Caco-2 (cell line): ENCODE measurements around the gene EXOC1L. TPM values are rescaled to one million over a fixed set of nuclear protein-coding genes. Genes with fewer than 3 reads are reported as not detected.

Experiments
- Bru-seq: library from RNA; stranded (reverse); fragments of 400-500 nt; gene quantifications from one replicate; lab custom pipeline; 2021; lab: Mats Ljungman, UMichigan
- BruChase-seq, 2 experiments: library from RNA; stranded (reverse); fragments of 400-500 nt; gene quantifications; one replicate each; lab custom pipeline; 2021; lab: Mats Ljungman, UMichigan
- BruUV-seq: library from RNA; stranded (reverse); fragments of 400-500 nt; replicated peaks from 2 replicates; lab custom pipeline; 2021; lab: Mats Ljungman, UMichigan
- CTCF ChIA-PET: fragments of 300-600 bp; sonication (Branson Sonifier 250); formaldehyde crosslinking; loops from one replicate; lab custom pipeline; 2022; ENCODE audit warnings: antibody characterized with exemption; lab: Charles Lee
- POLR2A ChIA-PET: fragments of 300-600 bp; sonication (Branson Sonifier 250); formaldehyde crosslinking; loops from one replicate; lab custom pipeline; 2022; ENCODE audit warnings: antibody characterized with exemption; lab: Charles Lee
- DNase-seq, 2 experiments: peaks; one replicate each; pipeline versions ENCODE4 v3.0.0 to v3.0.0-alpha.2; 2020 to 2022
- H3K27me3 ChIP-seq: replicated peaks from 2 replicates; pipeline ENCODE4 v1.6.0; 2011; ENCODE audit warnings: low read length; ENCODE audit not compliant: control insufficient read depth, insufficient read depth
- H3K36me3 ChIP-seq: 2 replicates; pipeline ENCODE4 v1.5.1; 2011; ENCODE audit warnings: low read length; ENCODE audit not compliant: control insufficient read depth, insufficient read depth
- H3K4me1 ChIP-seq: fragments of 250-450 bp; sonication (Bioruptor Pico); 2 replicates; pipeline ENCODE4 v1.5.1; 2020; ENCODE audit warnings: mild to moderate bottlenecking
- H3K4me3 ChIP-seq: 2 replicates; pipeline ENCODE4 v1.5.1; 2011; ENCODE audit warnings: low read depth, mild to moderate bottlenecking, control low read depth, low read length
- H3K9me3 ChIP-seq: fragments of 250-450 bp; sonication (Bioruptor Pico); 2 replicates; pipeline ENCODE4 v1.5.1; 2020; ENCODE audit warnings: mild to moderate bottlenecking, moderate library complexity
- H3K27ac Mint-ChIP-seq: one replicate; pipeline ENCODE4 v1.8.0; 2022; ENCODE audit warnings: mixed read lengths; ENCODE audit not compliant: unreplicated experiment
- H3K27me3 Mint-ChIP-seq: one replicate; pipeline ENCODE4 v1.8.0; 2022; ENCODE audit warnings: mixed read lengths; ENCODE audit not compliant: insufficient read depth, unreplicated experiment
- H3K36me3 Mint-ChIP-seq: one replicate; pipeline ENCODE4 v1.8.0; 2022; ENCODE audit warnings: mild to moderate bottlenecking, mixed read lengths; ENCODE audit not compliant: insufficient read depth, unreplicated experiment
- H3K4me1 Mint-ChIP-seq: one replicate; pipeline ENCODE4 v1.8.0; 2022; ENCODE audit warnings: low read depth, mixed read lengths; ENCODE audit not compliant: unreplicated experiment
- H3K4me3 Mint-ChIP-seq: one replicate; pipeline ENCODE4 v1.8.0; 2022; ENCODE audit warnings: mild to moderate bottlenecking, moderate library complexity, mixed read lengths; ENCODE audit not compliant: unreplicated experiment
- H3K9me3 Mint-ChIP-seq: one replicate; pipeline ENCODE4 v1.8.0; 2022; ENCODE audit warnings: mixed read lengths; ENCODE audit not compliant: unreplicated experiment
- intact Hi-C: fragments of 100-400 bp; cut with micrococcal nuclease; formaldehyde crosslinking; loops from one replicate; pipeline ENCODE4 v1.10.0; 2022; ENCODE audit not compliant: unreplicated experiment
- long read RNA-seq: library from polyadenylated mRNA; stranded (forward); transcript quantifications from one replicate; pipeline ENCODE4 v2.0.0, GENCODE V29; 2022
- total RNA-seq: library from RNA; stranded (reverse); gene quantifications from 2 replicates; pipeline ENCODE4 v1.2.3, GENCODE V29; 2022
- TF ChIP-seq, protein P1 (sequence below), 2 experiments: fragments of 200-600 bp in 1 of 2; IDR thresholded peaks; 1 replicate in 1 of 2; 2 replicates in 1 of 2; pipeline versions ENCODE4 v1.5.1 to v1.8.0; 2011 to 2022; ENCODE audit warnings: antibody characterized with exemption in 1 of 2, control low read depth in 1 of 2, inconsistent platforms in 1 of 2, low read depth in 1 of 2, low read length in 1 of 2, mild to moderate bottlenecking in 1 of 2, moderate library complexity in 1 of 2; ENCODE audit not compliant: insufficient read depth in 1 of 2, severe bottlenecking in 1 of 2, unreplicated experiment in 1 of 2

Gene EXOC1L, protein sequence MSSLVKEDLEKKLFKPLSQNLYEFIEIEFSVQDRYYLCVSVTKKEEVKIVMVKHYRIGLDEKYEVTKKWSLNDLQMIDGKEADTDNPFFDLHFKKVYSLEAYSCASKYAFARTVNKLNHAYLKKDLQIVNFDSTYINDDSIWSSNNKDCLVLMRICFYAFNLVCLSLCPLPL
- total RNA-seq = not detected in 2 replicates
- Bru-seq, nascent RNA = not detected
- not detected for BruChase-seq, experiment 1, labeled RNA remaining after a 2-hour chase
- BruChase-seq, experiment 2, labeled RNA remaining after a 6-hour chase = not detected
- long read RNA-seq = 0 reads

DNA sequence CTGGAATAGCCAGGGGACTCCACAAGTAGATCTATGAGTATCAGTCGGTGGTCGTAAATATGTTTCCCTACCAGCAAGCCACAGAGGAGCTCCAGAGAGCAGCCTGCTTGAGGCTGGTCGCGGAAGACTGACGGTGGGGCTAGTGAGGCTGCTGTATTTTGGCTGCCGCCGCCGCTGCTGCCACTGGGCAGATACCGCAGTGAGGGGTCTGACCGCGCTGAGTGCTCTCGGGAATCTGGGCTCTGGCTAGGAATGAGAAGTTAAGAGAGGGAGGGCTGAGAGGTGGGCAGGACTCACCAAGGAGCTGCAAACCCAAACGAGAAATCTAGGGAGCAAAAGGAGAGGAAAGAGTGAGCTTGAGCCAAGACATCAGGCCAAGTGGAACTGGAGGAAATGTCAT lies at the start of gene EXOC1L:
EXOC1L (plus strand) TSS at position 157 of the 400 bp plus-strand sequence; CDS start at position 394, 237 bp downstream.
- Histone ChIP-seq H3K27me3 (no peaks in the 10 kb centered on the region), H3K4me3 (no peak within 1 kb of the TSS), H3K9me3 (no peaks in the 10 kb centered on the region), H3K36me3 (no peaks in the 10 kb centered on the region), H3K4me1 (no peaks in the 10 kb centered on the region)
- no TSS peak for BruUV-seq
- peaks cover 5% of the 10 kb centered on the region for H3K27me3 Mint-ChIP-seq
- no peak for DNase-seq
- no peaks in the 10 kb centered on the region for H3K4me1 Mint-ChIP-seq
- no peaks in the 10 kb centered on the region for H3K36me3 Mint-ChIP-seq
- no peaks in the 10 kb centered on the region for H3K9me3 Mint-ChIP-seq
- ChIA-PET CTCF (no interaction called here), POLR2A (no interaction called here)
- H3K27ac Mint-ChIP-seq = no peak within 1 kb of the TSS
- no peak within 1 kb of the TSS for H3K4me3 Mint-ChIP-seq
- TF ChIP-seq, protein P1, sequence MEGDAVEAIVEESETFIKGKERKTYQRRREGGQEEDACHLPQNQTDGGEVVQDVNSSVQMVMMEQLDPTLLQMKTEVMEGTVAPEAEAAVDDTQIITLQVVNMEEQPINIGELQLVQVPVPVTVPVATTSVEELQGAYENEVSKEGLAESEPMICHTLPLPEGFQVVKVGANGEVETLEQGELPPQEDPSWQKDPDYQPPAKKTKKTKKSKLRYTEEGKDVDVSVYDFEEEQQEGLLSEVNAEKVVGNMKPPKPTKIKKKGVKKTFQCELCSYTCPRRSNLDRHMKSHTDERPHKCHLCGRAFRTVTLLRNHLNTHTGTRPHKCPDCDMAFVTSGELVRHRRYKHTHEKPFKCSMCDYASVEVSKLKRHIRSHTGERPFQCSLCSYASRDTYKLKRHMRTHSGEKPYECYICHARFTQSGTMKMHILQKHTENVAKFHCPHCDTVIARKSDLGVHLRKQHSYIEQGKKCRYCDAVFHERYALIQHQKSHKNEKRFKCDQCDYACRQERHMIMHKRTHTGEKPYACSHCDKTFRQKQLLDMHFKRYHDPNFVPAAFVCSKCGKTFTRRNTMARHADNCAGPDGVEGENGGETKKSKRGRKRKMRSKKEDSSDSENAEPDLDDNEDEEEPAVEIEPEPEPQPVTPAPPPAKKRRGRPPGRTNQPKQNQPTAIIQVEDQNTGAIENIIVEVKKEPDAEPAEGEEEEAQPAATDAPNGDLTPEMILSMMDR (IDR thresholded peaks at IDR 0.05; ENCODE audit: insufficient read depth in 1 of 2, low read depth in 1 of 2, low read length in 1 of 2, severe bottlenecking in 1 of 2, unreplicated experiment in 1 of 2) = no peak
- intact Hi-C loops = no loop called here

GRCh38 chr4:55770662-55771061 lies 48.9 kb upstream of the EXOC1L start:
- peaks cover 14% of the 10 kb centered on the region for H3K27me3 Mint-ChIP-seq
- CTCF ChIA-PET = no interaction called here

DNA sequence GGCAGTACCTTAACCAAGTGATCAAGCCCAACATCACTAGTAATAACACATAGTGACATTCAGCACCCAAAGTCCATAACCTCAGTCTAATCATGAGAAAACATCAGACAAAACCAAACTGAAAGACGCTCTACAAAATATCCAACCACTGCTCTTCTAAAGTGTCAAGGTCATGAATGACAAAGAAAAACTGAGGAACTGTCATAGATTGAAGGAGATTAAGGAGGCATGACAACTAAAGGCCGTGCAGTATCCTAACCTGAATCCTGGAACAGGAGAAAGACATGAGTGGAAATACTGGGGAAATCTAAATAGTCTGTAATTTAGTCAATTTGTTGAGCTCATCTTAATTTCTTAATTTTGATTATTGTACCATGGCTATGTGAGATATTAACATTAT lies 38.2 kb upstream of the EXOC1L start:
- H3K27me3 Mint-ChIP-seq = peaks cover 3% of the 10 kb centered on the region
- intact Hi-C loops = no loop called here
- H3K4me3 ChIP-seq = no peak overlapping the region
- no peak for DNase-seq
- no peak overlapping the region for H3K4me3 Mint-ChIP-seq
- TF ChIP-seq, protein P1 (IDR thresholded peaks at IDR 0.05; ENCODE audit: insufficient read depth in 1 of 2, low read depth in 1 of 2, low read length in 1 of 2, severe bottlenecking in 1 of 2, unreplicated experiment in 1 of 2) = no peak
- POLR2A ChIA-PET = no interaction called here
- no peaks in the 10 kb centered on the region for H3K4me1 Mint-ChIP-seq
- H3K36me3 ChIP-seq = no peaks in the 10 kb centered on the region
- H3K27ac Mint-ChIP-seq = no peak overlapping the region
- H3K9me3 Mint-ChIP-seq = peaks cover 8% of the 10 kb centered on the region
- H3K4me1 ChIP-seq = no peaks in the 10 kb centered on the region
- H3K9me3 ChIP-seq = no peaks in the 10 kb centered on the region
- H3K36me3 Mint-ChIP-seq = no peaks in the 10 kb centered on the region
- BruUV-seq = no TSS peak
- CTCF ChIA-PET = no interaction called here
- H3K27me3 ChIP-seq = no peaks in the 10 kb centered on the region

More at GRCh38 chr4:55770662-55771061, 48.9 kb upstream of the EXOC1L start:
- Histone ChIP-seq H3K9me3 (no peaks in the 10 kb centered on the region), H3K4me3 (no peak overlapping the region), H3K27me3 (no peaks in the 10 kb centered on the region), H3K4me1 (peaks cover 6% of the 10 kb centered on the region; the same call in 1 of the 2 replicates), H3K36me3 (no peaks in the 10 kb centered on the region)
- TF ChIP-seq, protein P1 (IDR thresholded peaks at IDR 0.05; ENCODE audit: insufficient read depth in 1 of 2, low read depth in 1 of 2, low read length in 1 of 2, severe bottlenecking in 1 of 2, unreplicated experiment in 1 of 2) = no peak
- POLR2A ChIA-PET = no interaction called here
- H3K36me3 Mint-ChIP-seq = no peaks in the 10 kb centered on the region
- DNase-seq = no peak
- H3K4me1 Mint-ChIP-seq = no peaks in the 10 kb centered on the region
- no TSS peak for BruUV-seq
- H3K4me3 Mint-ChIP-seq = no peak overlapping the region
- no peaks in the 10 kb centered on the region for H3K9me3 Mint-ChIP-seq
- intact Hi-C loops = no loop called here
- no peak overlapping the region for H3K27ac Mint-ChIP-seq
